Hepatocyte (in vitro differentiated cells): ENCODE measurements around the gene UBL5. TPM values are rescaled to one million over a fixed set of nuclear protein-coding genes. Genes with fewer than 3 reads are reported as not detected.
"Not testable (repeated sequence)": the region's sequence is repeated elsewhere in the genome, so short reads cannot be mapped to it uniquely, and the experiment has no call there.

Source experiments
- DNase-seq: peaks from one replicate; pipeline ENCODE4 v3.0.0-alpha.2; 2016; ENCODE audit warnings: low spot score
- H2AFZ ChIP-seq: fragments of 200-600 bp; sonication (generic); 2 replicates; pipeline ENCODE4 v1.6.0; 2016; ENCODE audit warnings: antibody characterized with exemption, mild to moderate bottlenecking
- H3K27ac ChIP-seq: fragments of 200-600 bp; sonication (generic); 2 replicates; pipeline ENCODE4 v1.5.1; 2016; ENCODE audit warnings: mild to moderate bottlenecking
- H3K27me3 ChIP-seq: fragments of 200-600 bp; sonication (generic); 2 replicates; pipeline ENCODE4 v1.6.1; 2016
- H3K36me3 ChIP-seq: fragments of 200-600 bp; sonication (generic); replicated peaks from 2 replicates; pipeline ENCODE4 v1.5.1; 2016; ENCODE audit warnings: low read depth; ENCODE audit not compliant: insufficient read depth
- H3K4me1 ChIP-seq: fragments of 200-600 bp; sonication (generic); 2 replicates; pipeline ENCODE4 v1.5.1; 2016; ENCODE audit warnings: mild to moderate bottlenecking, moderate library complexity; ENCODE audit not compliant: insufficient read depth
- H3K4me2 ChIP-seq: fragments of 200-600 bp; sonication (generic); 2 replicates; pipeline ENCODE4 v1.6.0; 2016
- H3K4me3 ChIP-seq: fragments of 200-600 bp; sonication (generic); 2 replicates; pipeline ENCODE4 v1.5.1; 2016; ENCODE audit warnings: mild to moderate bottlenecking
- H3K79me2 ChIP-seq: fragments of 200-600 bp; sonication (generic); 2 replicates; pipeline ENCODE4 v1.6.0; 2017; ENCODE audit warnings: mild to moderate bottlenecking
- H3K9me2 ChIP-seq: fragments of 200-600 bp; sonication (generic); replicated peaks from 2 replicates; pipeline ENCODE4 v1.6.0; 2017; ENCODE audit warnings: mild to moderate bottlenecking; ENCODE audit not compliant: insufficient read depth
- H3K9me3 ChIP-seq: fragments of 200-600 bp; sonication (generic); 2 replicates; pipeline ENCODE4 v1.5.1; 2016; ENCODE audit warnings: low read depth, mild to moderate bottlenecking
- H4K20me1 ChIP-seq: fragments of 200-600 bp; sonication (generic); 2 replicates; pipeline ENCODE4 v1.6.0; 2016; ENCODE audit warnings: mild to moderate bottlenecking; ENCODE audit not compliant: insufficient read depth, poor library complexity, severe bottlenecking
- CTCF ChIP-seq: fragments of 200-600 bp; sonication (generic); IDR thresholded peaks from 2 replicates; pipeline ENCODE4 v1.5.1; 2016; ENCODE audit warnings: antibody characterized with exemption, mild to moderate bottlenecking; ENCODE audit not compliant: poor library complexity
- EZH2 ChIP-seq: fragments of 200-600 bp; sonication (generic); IDR thresholded peaks from 2 replicates; pipeline ENCODE4 v1.6.1; 2016; ENCODE audit warnings: antibody characterized with exemption, mild to moderate bottlenecking, borderline replicate concordance
- EZH2phosphoT487 ChIP-seq: fragments of 200-600 bp; sonication (generic); IDR thresholded peaks from one replicate; pipeline ENCODE4 v1.6.1; 2018; ENCODE audit warnings: antibody characterized with exemption, mild to moderate bottlenecking, low read depth, moderate library complexity; ENCODE audit not compliant: unreplicated experiment, severe bottlenecking
- WGBS: methylation state at CpG from one replicate; pipeline ENCODE4 v1.1.6; 2016; ENCODE audit warnings: low lambda C conversion rate; ENCODE audit errors: missing lambda C conversion rate; 5-methylcytosine and 5-hydroxymethylcytosine counted together
- polyA plus RNA-seq: library from polyadenylated mRNA; unstranded; fragments of >200 nt; fragmentation: Nextera tagmentation; extraction: Ambion mirVana; gene quantifications from 2 replicates; pipeline ENCODE4 v1.2.1, GENCODE V29; 2016
- total RNA-seq: library from RNA; depleted of rRNA; stranded (reverse); fragments of >200 nt; gene quantifications from 2 replicates; pipeline ENCODE4 v1.2.3, GENCODE V29; 2014

Gene UBL5
- 528 and 581 TPM in 2 replicates for total RNA-seq
- 613 and 628 TPM in 2 replicates for polyA plus RNA-seq

- Histone ChIP-seq H3K4me3 (peak within 1 kb of the TSS; percentile 67), H3K4me2 (peak within 1 kb of the TSS; percentile 96), H4K20me1 (peaks cover 13% of the 10 kb centered on the region), H3K9me3 (no peaks in the 10 kb centered on the region), H2AFZ (peak within 1 kb of the TSS; percentile 23), H3K36me3 (no peaks in the 10 kb centered on the region), H3K27me3 (no peaks in the 10 kb centered on the region), H3K9me2 (no peaks in the 10 kb centered on the region), H3K4me1 (peaks cover 13% of the 10 kb centered on the region), H3K79me2 (peaks cover 65% of the 10 kb centered on the region), H3K27ac (peak within 1 kb of the TSS; percentile 59)
- TF ChIP-seq EZH2 (no peak), CTCF (no peak), EZH2phosphoT487 (no peak)
- peak; percentile 95 for DNase-seq
- under 1% methylated on average over 55 of the region's 62 CpGs for WGBS
Observed at GRCh38 chr19:9827289-9828238, at the start of gene UBL5. Gene UBL5, plus strand, starts transcription at chr19:9827918. Its CDS starts 420 bp downstream, at chr19:9828338.

- Histone ChIP-seq H3K9me3 (no peaks in the 10 kb centered on the region), H2AFZ (no peak overlapping the region), H3K36me3 (no peaks in the 10 kb centered on the region), H4K20me1 (no peaks in the 10 kb centered on the region), H3K79me2 (peaks cover 60% of the 10 kb centered on the region), H3K27me3 (no peaks in the 10 kb centered on the region), H3K4me1 (peaks cover 25% of the 10 kb centered on the region), H3K27ac (peak overlapping the region; percentile 98), H3K4me2 (no peak overlapping the region), H3K9me2 (no peaks in the 10 kb centered on the region), H3K4me3 (no peak overlapping the region)
- TF ChIP-seq CTCF (no peak), EZH2phosphoT487 (no peak), EZH2 (no peak)
- DNase-seq = no peak
- WGBS = 96% methylated on average over 2 of the region's 2 CpGs
Observed at GRCh38 chr19:9782338-9782737, 45.4 kb upstream of the UBL5 start.

- Histone ChIP-seq H2AFZ (peak overlapping the region; percentile 15), H3K4me2 (peak overlapping the region; percentile 77), H3K79me2 (peaks cover 47% of the 10 kb centered on the region), H3K4me3 (peak overlapping the region; percentile 23), H3K27ac (peak overlapping the region; percentile 98), H3K4me1 (peaks cover 32% of the 10 kb centered on the region)
- not testable (repeated sequence) for H3K27me3 ChIP-seq, H4K20me1 ChIP-seq, H3K36me3 ChIP-seq, H3K9me2 ChIP-seq, H3K9me3 ChIP-seq
- WGBS = 41% methylated on average over 6 of the region's 6 CpGs
- peak; percentile 20 for DNase-seq
Observed at GRCh38 chr19:9784163-9784496, 43.6 kb upstream of the UBL5 start.
